Activated B cell treated with CpG ODN at 0.5 μM for 24 hours (primary cell): Measurements from ENCODE around the gene SCYGR4. TPM values are rescaled to one million over a fixed set of nuclear protein-coding genes. Genes with fewer than 3 reads are reported as not detected.

ENCODE experiments used
- ATAC-seq: fragments of 200-7000 bp; cut with Tn5 transposase; one replicate; pipeline ENCODE4 v1.10.0; 2021; ENCODE audit warnings: low read depth, mild to moderate bottlenecking, moderate library complexity
- CTCF ChIA-PET: fragments of 350-600 bp; sonication (Branson Sonifier 250); formaldehyde crosslinking; loops from one replicate; lab custom pipeline; 2021; ENCODE audit warnings: antibody characterized with exemption; lab: Charles Lee
- POLR2A ChIA-PET: fragments of 350-600 bp; sonication (Branson Sonifier 250); formaldehyde crosslinking; loops from one replicate; lab custom pipeline; 2021; ENCODE audit warnings: antibody characterized with exemption; lab: Charles Lee
- DNase-seq: peaks from one replicate; pipeline ENCODE4 v3.0.0; 2022
- H3K27ac Mint-ChIP-seq: one replicate; pipeline ENCODE4 v1.8.0; 2020; ENCODE audit warnings: mixed read lengths
- H3K27me3 Mint-ChIP-seq: one replicate; pipeline ENCODE4 v1.8.0; 2021; ENCODE audit warnings: mixed read lengths
- H3K36me3 Mint-ChIP-seq: one replicate; pipeline ENCODE4 v1.8.0; 2021; ENCODE audit warnings: low read depth, mixed read lengths
- H3K4me1 Mint-ChIP-seq: one replicate; pipeline ENCODE4 v1.8.0; 2021; ENCODE audit warnings: mixed read lengths
- H3K4me3 Mint-ChIP-seq: one replicate; pipeline ENCODE4 v1.8.0; 2020; ENCODE audit warnings: mild to moderate bottlenecking, mixed read lengths
- H3K9me3 Mint-ChIP-seq: one replicate; pipeline ENCODE4 v1.8.0; 2020; ENCODE audit warnings: mixed read lengths
- intact Hi-C: fragments of 100-400 bp; cut with micrococcal nuclease; formaldehyde crosslinking; loops from one replicate; pipeline ENCODE4 v1.15.1; 2024
- total RNA-seq: library from RNA; stranded (reverse); gene quantifications from 2 replicates; pipeline ENCODE4 v1.2.3, GENCODE V29; 2022
- TF ChIP-seq, protein P1 (sequence below): fragments of 200-600 bp; IDR thresholded peaks from one replicate; pipeline ENCODE4 v1.8.0; 2022; ENCODE audit warnings: antibody characterized with exemption, mild to moderate bottlenecking

Gene SCYGR4
- total RNA-seq, 1 donor from 2014 or later = not detected

DNA sequence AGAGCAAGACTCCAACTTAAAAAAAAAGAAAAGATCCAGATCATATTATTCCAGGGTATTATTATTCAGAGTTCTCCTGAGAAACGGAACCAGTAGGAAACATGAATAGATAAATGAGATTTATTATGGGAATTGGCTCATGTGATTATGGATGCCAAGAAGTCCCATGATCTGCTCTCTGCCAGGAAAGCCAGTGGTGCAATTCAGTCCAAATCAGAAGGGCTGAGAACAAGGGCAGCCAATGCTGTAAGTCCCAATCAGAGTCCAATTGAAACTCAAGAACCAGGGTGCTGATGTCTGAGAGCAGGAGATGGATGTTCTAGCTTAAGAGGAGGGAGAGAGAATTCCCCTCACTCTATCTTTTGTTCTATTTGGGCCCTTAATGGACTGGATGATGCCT is 10.8 kb upstream of the SCYGR4 start:
- POLR2A ChIA-PET = no interaction called here

DNA sequence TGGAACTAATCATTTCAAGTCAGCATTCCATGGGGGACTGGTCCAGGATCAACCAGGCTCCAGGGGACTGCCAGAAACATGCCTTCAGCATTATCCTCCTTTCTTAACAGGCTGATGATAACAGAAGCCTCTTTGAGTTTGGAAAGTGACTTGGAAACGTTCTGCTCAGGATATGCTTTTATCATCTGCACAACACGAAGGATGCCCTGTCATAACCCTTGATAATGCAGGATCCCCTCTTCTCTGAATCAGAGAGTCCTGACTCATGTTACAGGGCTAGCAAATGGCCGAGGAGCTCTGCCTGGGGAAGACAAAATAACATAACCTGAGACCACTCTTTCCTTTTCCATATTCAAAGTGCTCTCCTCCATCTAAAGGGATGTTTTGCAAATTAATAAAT is 9.4 kb upstream of the SCYGR4 start:
- H3K36me3 Mint-ChIP-seq = no peaks in the 10 kb centered on the region
- DNase-seq (no peak), ATAC-seq (no peak)
- H3K9me3 Mint-ChIP-seq = no peaks in the 10 kb centered on the region
- POLR2A ChIA-PET = no interaction called here
- H3K27ac Mint-ChIP-seq = no peak overlapping the region
- TF ChIP-seq, protein P1, sequence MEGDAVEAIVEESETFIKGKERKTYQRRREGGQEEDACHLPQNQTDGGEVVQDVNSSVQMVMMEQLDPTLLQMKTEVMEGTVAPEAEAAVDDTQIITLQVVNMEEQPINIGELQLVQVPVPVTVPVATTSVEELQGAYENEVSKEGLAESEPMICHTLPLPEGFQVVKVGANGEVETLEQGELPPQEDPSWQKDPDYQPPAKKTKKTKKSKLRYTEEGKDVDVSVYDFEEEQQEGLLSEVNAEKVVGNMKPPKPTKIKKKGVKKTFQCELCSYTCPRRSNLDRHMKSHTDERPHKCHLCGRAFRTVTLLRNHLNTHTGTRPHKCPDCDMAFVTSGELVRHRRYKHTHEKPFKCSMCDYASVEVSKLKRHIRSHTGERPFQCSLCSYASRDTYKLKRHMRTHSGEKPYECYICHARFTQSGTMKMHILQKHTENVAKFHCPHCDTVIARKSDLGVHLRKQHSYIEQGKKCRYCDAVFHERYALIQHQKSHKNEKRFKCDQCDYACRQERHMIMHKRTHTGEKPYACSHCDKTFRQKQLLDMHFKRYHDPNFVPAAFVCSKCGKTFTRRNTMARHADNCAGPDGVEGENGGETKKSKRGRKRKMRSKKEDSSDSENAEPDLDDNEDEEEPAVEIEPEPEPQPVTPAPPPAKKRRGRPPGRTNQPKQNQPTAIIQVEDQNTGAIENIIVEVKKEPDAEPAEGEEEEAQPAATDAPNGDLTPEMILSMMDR = no peak
- H3K4me1 Mint-ChIP-seq = peaks cover 15% of the 10 kb centered on the region
- no peak overlapping the region for H3K4me3 Mint-ChIP-seq
- CTCF ChIA-PET = no interaction called here
- peaks cover 5% of the 10 kb centered on the region for H3K27me3 Mint-ChIP-seq
- intact Hi-C loops = no loop called here

More for the DNA sequence above, 10.8 kb upstream of the SCYGR4 start:
- H3K27me3 Mint-ChIP-seq = peaks cover 13% of the 10 kb centered on the region
- no peaks in the 10 kb centered on the region for H3K36me3 Mint-ChIP-seq
- ATAC-seq (no peak), DNase-seq (no peak)
- intact Hi-C loops = no loop called here
- CTCF ChIA-PET = no interaction called here
- H3K4me3 Mint-ChIP-seq = no peak overlapping the region
- TF ChIP-seq, protein P1 = no peak
- H3K4me1 Mint-ChIP-seq = peaks cover 15% of the 10 kb centered on the region
- H3K27ac Mint-ChIP-seq = no peak overlapping the region
- no peaks in the 10 kb centered on the region for H3K9me3 Mint-ChIP-seq

DNA sequence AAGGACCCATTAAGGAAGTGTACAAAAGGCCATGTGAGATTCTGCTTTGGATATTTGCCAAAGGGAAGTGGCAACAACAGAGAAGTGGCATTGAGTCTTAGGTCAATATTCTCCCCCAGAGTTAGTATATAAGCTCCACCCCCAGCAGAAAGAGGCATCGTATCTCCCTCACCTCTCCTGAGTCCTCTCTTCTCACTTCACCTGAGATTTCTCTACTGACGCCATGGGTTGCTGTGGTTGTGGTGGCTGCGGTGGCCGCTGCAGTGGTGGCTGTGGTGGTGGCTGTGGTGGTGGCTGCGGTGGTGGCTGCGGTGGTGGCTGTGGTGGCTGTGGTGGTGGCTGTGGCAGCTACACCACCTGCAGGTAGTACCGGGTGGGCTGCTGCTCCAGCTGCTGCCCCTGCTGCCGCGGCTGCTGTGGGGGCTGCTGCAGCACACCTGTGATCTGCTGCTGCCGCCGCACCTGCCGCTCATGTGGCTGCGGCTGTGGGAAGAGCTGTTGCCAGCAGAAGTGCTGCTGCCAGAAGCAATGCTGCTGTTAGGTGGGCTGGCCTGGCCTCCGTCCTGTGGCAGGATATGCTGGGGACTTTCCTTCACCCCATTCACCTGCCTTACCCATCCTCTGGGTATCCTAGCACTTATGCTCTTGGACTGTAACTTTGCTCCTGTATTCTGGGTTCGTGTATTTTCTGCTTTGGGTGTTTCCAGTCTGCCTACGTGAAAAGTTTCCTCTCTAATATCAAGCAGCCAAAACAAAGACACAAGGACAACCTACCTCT is 8.5 kb upstream of the SCYGR4 start:
- POLR2A ChIA-PET = no interaction called here
- CTCF ChIA-PET = no interaction called here
- intact Hi-C loops = no loop called here
- ATAC-seq (peak; percentile 54), DNase-seq (no peak)
- H3K27me3 Mint-ChIP-seq = peaks cover 5% of the 10 kb centered on the region
- H3K9me3 Mint-ChIP-seq = no peaks in the 10 kb centered on the region
- TF ChIP-seq, protein P1 = no peak
- H3K36me3 Mint-ChIP-seq = no peaks in the 10 kb centered on the region
- no peak overlapping the region for H3K27ac Mint-ChIP-seq
- H3K4me1 Mint-ChIP-seq = peaks cover 15% of the 10 kb centered on the region
- peak overlapping the region; percentile 19 for H3K4me3 Mint-ChIP-seq

DNA sequence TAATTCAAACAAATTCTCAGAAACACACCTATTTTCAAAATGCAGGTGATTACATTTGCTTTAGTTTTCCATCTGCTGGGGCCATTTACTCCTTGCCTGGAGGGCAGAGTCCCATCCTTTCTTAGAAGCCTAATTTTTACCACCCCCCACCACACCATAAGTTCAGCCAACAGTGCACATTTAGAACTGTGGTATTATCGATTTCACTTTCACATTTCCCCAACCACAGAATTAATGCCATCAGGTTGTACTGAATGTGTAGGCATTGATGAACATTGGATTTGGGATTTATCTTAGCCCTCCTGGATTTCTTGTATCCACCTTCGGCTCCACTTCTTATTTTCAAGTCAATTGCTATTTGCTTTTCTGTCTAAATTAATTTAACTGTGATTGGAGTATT is 7.2 kb upstream of the SCYGR4 start:
- Mint-ChIP-seq H3K27me3 (peaks cover 4% of the 10 kb centered on the region), H3K4me1 (peaks cover 15% of the 10 kb centered on the region), H3K4me3 (no peak overlapping the region), H3K9me3 (no peaks in the 10 kb centered on the region), H3K36me3 (no peaks in the 10 kb centered on the region), H3K27ac (no peak overlapping the region)
- CTCF ChIA-PET = no interaction called here
- TF ChIP-seq, protein P1 = no peak
- ATAC-seq = no peak
- DNase-seq = no peak
- POLR2A ChIA-PET = no interaction called here
- intact Hi-C loops = no loop called here

DNA sequence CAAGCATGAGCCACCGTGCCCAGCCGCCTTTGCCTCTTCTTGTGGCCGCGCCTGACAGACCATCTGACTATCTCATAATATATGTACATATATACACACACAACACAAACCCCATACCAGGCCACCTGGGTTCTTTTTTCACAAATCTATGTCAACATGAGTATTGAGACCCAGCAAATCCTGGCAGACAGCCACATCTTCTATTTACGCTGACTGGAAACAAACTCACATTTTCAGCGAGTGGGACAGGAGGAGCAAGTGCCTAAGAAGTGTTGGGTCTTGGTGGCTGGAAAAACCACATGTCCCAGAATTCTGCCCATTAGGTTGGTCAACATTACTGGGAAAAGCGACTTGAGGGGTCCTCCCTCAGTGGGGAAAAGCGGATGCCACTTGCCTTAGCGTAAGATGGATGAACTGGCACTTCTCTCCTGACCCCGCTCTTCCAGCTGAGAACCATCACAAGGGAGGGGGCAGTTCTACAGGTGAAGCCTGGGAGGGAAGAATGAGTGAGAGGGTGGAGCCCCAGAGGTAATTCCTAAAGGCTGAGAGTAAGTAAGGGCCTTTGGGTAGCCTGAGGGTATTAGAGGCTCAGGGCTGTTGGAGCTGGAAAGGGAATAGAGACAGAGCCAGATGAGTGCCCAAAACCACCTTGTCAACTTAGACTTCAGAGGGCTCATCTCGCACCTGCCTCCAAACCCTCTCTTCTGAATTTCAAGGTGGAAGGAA is 4.6 kb upstream of the SCYGR4 start:
- ChIA-PET CTCF (no interaction called here), POLR2A (no interaction called here)
- Mint-ChIP-seq H3K27me3 (no peaks in the 10 kb centered on the region), H3K27ac (no peak overlapping the region), H3K9me3 (no peaks in the 10 kb centered on the region), H3K36me3 (no peaks in the 10 kb centered on the region), H3K4me3 (no peak overlapping the region), H3K4me1 (peaks cover 15% of the 10 kb centered on the region)
- ATAC-seq (no peak), DNase-seq (no peak)
- intact Hi-C loops = no loop called here
- TF ChIP-seq, protein P1 = no peak
